ENCODE results near the gene EIPR1.

DNA sequence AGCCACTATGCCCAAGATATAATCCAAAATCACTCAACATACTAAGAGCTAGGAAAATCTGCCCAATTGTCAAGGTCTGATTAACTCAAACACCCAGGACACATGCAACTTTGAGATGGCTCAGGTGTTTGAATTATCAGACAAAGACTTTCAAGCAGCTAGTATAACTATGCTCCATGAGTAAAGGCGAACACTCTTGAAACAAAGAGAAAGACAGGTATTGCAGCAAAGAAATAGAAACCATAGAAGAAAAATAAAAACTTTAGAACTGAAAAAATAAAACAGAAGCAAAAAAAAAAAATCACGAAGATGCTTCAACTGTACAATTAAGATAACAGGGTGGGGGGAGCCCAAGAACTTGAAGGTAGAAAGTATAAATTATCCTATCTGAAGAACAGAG is 214.2 kb downstream of the EIPR1 start:
- TF ChIP-seq, protein P1, sequence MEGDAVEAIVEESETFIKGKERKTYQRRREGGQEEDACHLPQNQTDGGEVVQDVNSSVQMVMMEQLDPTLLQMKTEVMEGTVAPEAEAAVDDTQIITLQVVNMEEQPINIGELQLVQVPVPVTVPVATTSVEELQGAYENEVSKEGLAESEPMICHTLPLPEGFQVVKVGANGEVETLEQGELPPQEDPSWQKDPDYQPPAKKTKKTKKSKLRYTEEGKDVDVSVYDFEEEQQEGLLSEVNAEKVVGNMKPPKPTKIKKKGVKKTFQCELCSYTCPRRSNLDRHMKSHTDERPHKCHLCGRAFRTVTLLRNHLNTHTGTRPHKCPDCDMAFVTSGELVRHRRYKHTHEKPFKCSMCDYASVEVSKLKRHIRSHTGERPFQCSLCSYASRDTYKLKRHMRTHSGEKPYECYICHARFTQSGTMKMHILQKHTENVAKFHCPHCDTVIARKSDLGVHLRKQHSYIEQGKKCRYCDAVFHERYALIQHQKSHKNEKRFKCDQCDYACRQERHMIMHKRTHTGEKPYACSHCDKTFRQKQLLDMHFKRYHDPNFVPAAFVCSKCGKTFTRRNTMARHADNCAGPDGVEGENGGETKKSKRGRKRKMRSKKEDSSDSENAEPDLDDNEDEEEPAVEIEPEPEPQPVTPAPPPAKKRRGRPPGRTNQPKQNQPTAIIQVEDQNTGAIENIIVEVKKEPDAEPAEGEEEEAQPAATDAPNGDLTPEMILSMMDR (IDR thresholded peaks at IDR 0.05; ENCODE audit: poor library complexity, severe bottlenecking) = no peak
- no peak for TF ChIP-seq EZH2 (IDR thresholded peaks at IDR 0.05; ENCODE audit: borderline replicate concordance, insufficient read depth, low read length, poor library complexity, severe bottlenecking)
- no peak for TF ChIP-seq POLR2AphosphoS5 (IDR thresholded peaks at IDR 0.05)
- no peak for TF ChIP-seq EP300 (conservative IDR thresholded peaks at IDR 0.05; ENCODE audit: poor library complexity, severe bottlenecking)
- TF ChIP-seq TAF1 (IDR thresholded peaks at IDR 0.05; ENCODE audit: low read depth) = no peak

Data from neural cell (in vitro differentiated cells).